GM12874 (cell line): Measurements from ENCODE around the gene TMX2.

Experiments
- TF ChIP-seq, protein P1 (sequence below): IDR thresholded peaks from 2 replicates; pipeline ENCODE4 v1.5.1; 2011; ENCODE audit warnings: low read depth, mild to moderate bottlenecking, control low read depth, low read length, moderate library complexity; ENCODE audit not compliant: insufficient read depth

TMX2 gene

DNA sequence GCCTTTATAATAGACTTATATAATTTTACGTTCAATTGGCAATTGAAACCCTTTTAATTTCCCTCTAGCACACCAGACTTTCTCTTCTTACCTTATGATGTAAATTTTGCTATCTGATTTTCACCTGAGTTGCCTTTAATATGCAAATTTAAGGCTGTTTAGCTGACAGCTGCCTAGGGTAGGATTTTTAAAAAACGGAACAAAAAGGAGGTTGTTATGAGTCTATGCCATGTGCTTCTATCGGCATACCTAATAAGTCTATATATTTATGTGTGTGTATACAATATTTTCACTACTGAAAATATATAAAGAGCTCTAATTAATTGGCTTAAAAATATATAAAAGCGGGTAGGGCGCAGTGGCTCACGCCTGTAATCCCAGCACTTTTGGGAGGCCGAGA lies 17.1 kb downstream of the TMX2 start:
- TF ChIP-seq, protein P1, sequence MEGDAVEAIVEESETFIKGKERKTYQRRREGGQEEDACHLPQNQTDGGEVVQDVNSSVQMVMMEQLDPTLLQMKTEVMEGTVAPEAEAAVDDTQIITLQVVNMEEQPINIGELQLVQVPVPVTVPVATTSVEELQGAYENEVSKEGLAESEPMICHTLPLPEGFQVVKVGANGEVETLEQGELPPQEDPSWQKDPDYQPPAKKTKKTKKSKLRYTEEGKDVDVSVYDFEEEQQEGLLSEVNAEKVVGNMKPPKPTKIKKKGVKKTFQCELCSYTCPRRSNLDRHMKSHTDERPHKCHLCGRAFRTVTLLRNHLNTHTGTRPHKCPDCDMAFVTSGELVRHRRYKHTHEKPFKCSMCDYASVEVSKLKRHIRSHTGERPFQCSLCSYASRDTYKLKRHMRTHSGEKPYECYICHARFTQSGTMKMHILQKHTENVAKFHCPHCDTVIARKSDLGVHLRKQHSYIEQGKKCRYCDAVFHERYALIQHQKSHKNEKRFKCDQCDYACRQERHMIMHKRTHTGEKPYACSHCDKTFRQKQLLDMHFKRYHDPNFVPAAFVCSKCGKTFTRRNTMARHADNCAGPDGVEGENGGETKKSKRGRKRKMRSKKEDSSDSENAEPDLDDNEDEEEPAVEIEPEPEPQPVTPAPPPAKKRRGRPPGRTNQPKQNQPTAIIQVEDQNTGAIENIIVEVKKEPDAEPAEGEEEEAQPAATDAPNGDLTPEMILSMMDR = no peak

DNA sequence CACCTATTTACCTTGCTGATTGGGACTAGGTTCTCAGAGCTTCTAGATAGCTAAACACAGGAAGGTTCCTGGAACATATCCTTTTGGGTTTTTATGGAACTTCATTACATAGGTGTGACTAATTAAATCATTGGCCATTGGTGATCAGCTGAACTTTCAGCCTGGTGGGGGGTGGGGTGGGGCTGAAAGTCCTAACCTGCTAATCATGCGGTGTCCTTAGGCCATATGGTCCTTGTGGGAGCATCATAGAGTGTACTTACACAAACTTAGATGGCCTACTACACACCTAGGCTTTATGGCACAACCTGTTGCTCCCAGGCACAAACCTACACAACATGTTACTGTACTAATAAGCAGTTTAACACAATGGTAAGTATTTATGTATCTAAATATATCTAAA lies 20.3 kb downstream of the TMX2 start:
- TF ChIP-seq, protein P1 = no peak

DNA sequence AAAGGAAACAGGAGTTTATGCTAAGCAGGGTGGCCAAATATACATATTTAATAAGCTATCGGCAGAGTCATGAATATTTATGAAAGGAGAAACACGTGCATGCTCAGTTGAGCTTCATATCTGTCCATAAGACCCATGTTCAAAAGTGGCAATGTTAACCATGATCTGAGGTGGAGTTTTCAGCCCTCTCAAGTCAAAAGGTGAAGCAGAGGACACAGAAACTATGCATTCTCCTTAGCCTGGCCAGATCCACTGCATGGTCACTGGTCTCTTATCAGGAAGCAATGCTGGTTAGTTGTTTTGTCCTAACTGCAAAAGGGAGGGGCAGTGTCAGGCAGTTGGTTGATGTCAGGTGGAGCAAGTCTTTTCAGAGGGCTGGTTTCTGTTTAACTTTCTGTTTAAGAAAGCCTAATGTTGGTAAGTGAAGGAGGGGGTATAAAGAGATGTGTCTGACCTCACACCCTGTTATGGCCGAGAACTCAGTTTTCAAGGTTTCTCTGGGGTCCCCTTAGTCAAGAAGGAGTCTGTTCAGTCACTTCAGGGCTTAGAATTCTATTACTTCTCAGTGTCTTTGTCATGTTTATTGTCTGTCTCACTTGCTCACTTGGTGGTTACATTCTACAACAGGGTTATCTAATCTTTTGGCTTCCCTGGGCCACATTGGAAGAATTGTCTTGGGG lies 23.4 kb downstream of the TMX2 start:
- TF ChIP-seq, protein P1 = no peak

DNA sequence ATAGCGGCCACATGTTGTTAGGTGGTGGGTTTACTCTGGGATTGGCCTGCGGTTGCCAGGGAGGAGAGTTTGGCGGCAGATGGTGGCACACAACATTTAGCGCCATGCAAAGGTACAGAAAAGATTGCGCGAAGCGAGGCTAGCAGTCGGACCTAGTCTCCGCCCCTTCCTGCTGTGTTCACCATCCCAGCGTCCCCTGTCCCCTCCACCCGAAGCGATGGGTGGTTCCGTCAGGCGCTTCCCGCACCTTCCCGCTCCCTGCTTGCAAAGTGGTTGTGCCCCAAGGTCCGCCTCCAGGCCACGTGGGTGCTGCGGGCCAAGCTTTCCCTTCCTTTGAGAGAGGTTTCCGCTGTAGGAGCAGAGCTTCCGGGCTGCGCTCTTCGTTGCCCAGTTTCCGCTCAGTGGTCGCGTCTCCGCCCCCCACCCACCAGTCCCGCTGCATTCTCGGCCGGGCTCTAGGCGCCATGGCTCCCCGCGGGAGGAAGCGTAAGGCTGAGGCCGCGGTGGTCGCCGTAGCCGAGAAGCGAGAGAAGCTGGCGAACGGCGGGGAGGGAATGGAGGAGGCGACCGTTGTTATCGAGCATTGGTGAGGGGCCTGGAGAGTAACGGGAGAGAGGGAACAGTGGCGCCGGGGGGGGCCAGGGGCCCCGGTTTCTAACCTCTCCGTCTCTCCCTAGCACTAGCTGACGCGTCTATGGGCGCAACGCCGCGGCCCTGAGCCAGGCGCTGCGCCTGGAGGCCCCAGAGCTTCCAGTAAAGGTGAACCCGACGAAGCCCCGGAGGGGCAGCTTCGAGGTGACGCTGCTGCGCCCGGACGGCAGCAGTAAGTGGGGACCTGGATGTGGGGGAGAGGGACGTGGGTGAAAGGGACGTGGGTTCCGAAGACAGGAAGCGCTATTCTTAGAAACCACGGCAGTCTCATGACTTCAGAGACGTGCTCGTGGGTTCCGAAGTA lies 29.0 kb downstream of the TMX2 start, which contains the start of gene SELENOH:
SELENOH (plus strand) TSS at position 360 of the 955 bp plus-strand sequence; CDS start at position 465, 105 bp downstream.
- TF ChIP-seq, protein P1 = no peak

DNA sequence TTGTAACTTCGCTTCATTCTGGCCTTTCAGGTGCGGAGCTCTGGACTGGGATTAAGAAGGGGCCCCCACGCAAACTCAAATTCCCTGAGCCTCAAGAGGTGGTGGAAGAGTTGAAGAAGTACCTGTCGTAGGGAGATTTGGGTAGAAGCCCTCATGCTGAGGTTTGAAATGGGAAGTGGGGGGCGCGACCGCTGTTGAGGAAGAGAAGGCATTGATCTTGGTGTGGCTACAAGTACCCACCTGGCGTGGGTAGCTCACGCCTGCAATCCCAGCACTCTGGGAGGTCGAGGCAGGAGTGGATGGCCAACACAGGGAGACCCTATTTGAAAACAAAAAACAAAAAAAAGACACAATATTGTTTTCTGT lies 29.7 kb downstream of the TMX2 start:
- TF ChIP-seq, protein P1 = no peak

DNA sequence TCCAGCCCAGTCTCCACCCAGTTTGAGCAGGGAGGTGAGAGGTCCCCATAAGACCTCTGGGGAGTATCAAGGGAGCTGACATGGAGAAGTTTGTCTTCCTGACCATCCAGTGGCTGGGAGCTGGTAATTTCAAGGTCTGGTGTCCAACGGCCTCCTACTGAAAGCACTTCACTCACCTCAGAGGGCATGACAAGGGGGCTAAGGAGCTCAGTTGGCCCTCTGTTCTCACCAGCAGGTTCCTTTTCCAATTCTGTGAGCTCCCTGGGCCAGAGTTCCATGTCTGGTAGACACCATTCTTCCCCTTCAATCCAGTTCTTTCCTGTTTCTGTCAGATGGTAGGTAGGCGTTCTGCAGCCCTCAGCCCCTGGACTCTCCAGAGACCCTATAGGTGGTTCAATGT lies 32.0 kb downstream of the TMX2 start:
- TF ChIP-seq, protein P1 = no peak

DNA sequence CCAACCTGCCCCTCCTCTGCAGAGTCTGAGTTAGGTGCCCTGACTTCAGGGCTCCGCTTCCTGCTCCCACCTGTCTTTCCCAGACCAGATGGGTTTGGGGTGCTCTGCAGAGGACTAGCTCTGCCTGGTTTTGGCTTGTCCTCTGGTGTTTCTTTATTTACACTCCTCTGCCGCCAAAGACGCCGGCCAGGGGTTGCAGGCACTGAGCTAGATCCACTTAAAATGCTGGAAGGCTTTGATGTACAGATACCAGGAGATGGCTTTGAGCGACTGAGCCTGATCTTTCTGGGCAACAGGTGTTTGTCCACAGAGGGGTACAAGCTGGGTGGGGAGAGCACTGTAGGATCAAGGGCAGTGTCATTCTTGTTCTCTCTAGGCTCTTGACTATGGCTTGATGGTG lies 32.8 kb downstream of the TMX2 start:
- TF ChIP-seq, protein P1 = no peak
